Transverse colon (tissue), 4 donors: ENCODE data around the gene KRTAP29-1.

Source experiments
- EP300 ChIP-seq: sonication (generic); formaldehyde crosslinking; IDR thresholded peaks from one replicate; pipeline ENCODE4 v1.6.1; 2017; ENCODE audit warnings: antibody characterized with exemption, low read depth
- POLR2A ChIP-seq: fragments of 450-650 bp; IDR thresholded peaks from one replicate; pipeline ENCODE4 v1.6.1; 2016; ENCODE audit warnings: antibody characterized with exemption, mild to moderate bottlenecking, moderate library complexity
- POLR2AphosphoS5 ChIP-seq, 3 donors: sonication (generic); formaldehyde crosslinking; IDR thresholded peaks; one replicate each; pipeline ENCODE4 v1.6.1; 2016; ENCODE audit warnings: antibody characterized with exemption in 3 of 3
- TF ChIP-seq, protein P1 (sequence below), 5 experiments: fragments of 200-600 bp in 3 of 5; fragments of 450-650 bp in 2 of 5; sonication (generic) in 3 of 5; IDR thresholded peaks; 1 replicate in 2 of 5; 2 replicates in 3 of 5; pipeline ENCODE4 v1.5.1; 2016 to 2017; ENCODE audit warnings: antibody characterized with exemption in 5 of 5, inconsistent platforms in 3 of 5, mild to moderate bottlenecking in 2 of 5, moderate library complexity in 1 of 5

DNA sequence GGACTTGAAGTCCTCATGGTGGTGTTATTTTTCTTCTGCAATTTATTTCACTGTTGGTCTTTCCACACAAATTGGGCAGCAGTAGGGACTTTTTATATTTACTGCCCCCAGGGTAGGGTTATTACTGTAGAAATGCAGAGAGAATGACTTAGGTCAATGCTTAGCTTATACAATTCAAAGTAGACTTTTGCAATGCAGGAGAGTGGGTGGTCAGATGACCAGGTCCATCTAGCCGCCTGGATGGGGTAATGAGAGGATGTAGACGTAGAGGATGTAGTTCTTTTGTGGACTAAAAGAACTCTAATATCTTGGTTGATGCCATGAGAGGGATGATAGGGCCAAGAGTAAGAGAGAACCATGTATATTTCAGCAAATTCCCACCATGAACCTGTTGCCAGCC, 15.6 kb upstream of the KRTAP29-1 start:
- TF ChIP-seq, protein P1, sequence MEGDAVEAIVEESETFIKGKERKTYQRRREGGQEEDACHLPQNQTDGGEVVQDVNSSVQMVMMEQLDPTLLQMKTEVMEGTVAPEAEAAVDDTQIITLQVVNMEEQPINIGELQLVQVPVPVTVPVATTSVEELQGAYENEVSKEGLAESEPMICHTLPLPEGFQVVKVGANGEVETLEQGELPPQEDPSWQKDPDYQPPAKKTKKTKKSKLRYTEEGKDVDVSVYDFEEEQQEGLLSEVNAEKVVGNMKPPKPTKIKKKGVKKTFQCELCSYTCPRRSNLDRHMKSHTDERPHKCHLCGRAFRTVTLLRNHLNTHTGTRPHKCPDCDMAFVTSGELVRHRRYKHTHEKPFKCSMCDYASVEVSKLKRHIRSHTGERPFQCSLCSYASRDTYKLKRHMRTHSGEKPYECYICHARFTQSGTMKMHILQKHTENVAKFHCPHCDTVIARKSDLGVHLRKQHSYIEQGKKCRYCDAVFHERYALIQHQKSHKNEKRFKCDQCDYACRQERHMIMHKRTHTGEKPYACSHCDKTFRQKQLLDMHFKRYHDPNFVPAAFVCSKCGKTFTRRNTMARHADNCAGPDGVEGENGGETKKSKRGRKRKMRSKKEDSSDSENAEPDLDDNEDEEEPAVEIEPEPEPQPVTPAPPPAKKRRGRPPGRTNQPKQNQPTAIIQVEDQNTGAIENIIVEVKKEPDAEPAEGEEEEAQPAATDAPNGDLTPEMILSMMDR (IDR thresholded peaks at IDR 0.05): no peak
- TF ChIP-seq POLR2A (no peak), POLR2AphosphoS5 (IDR thresholded peaks at IDR 0.05) (no peak), EP300 (no peak)
